Activated CD8-positive, alpha-beta memory T cell treated with anti-CD3 and anti-CD28 coated beads for 48 hours (primary cell): ENCODE data around the gene SPATA1.
"Not testable (repeated sequence)": the region's sequence is repeated elsewhere in the genome, so short reads cannot be mapped to it uniquely, and the experiment has no call there.

ENCODE experiments used
- DNase-seq, 3 experiments: peaks; one replicate each; pipeline ENCODE4 v3.0.0-alpha.2; 2020; ENCODE audit warnings: low read depth in 2 of 3, low spot score in 2 of 3

The SPATA1 gene, protein sequence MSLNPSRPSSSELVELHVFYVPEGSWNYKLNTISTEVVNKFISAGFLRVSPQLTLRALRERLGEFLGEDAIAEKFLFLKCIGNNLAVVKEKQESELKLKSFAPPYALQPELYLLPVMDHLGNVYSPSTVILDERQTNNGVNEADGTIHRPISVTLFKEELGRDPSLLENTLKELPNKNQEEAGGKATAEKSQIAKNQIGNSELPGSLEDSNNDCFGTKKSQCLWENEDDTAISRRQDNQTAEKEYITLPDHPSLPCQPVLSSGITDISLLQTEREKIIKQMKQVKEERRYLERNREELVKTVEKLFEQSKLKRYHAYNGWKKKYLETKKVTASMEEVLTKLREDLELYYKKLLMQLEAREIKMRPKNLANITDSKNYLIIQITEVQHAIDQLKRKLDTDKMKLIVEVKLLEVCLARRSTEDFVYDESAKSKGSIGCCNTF

DNA sequence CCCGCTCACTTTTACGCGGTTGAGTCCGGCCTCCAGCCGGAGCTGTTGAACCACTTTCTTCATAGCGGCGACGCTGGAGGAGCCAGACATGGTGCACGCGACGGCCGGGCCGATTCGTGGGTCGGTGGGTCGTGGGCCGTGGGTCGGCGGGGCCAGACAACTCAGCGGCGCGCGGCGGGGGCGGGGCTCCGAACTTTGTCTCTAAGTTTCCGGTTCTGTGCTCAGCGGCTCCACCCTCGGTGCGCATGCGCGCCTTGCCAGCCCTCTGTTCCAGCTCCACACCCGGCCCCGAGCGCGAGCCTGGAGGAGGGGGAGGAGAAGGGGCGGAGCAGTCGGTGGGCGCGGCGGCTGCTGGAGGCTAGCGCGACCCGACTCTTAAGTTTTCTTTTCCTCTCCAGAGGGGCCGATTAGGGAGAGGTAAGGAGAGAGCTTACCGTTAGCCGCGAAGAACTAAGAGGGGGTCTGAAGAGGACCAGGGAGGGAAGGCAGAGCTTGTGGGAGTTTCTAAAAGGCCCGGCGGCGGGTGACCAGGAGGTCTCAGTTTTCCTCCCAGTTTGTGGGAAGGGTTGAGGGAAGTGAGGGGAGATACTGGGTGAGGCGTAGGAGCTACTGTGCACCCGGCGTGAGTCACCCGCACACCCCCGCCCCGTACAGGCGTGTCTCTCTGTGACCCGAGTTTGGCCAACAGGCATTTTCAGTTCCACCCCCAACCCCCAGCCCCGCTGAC, at the start of gene SPATA1, which contains the start of gene GNG5:
Gene SPATA1, plus strand, starts transcription at position 385 of the 727 bp plus-strand sequence. CDS start 9,974 bp downstream, outside the sequence.
Gene GNG5, minus strand, starts transcription at position 580 of the 727 bp plus-strand sequence. Its CDS starts 490 bp downstream, at position 90.
- DNase-seq, result peak; percentile 94 to 96 (median 96)

DNA sequence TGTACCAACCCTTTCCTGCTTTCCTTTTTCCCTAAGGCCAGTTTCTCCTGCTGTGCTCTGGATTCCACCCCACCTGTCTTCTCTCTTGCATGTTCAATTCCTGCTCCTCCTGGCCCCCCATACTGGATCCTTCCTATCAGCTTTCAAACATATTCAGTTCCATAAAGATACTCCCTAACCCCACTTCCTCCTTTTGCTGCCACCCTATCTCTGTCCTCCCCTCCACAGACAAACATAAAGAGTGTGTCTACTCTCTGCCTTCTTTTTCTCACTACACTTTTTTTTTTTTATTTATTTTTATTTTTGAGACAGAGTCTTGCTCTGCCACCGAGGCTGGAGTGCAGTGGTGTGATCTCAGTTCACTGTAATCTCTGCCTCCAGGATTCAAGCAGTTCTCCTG, 44.1 kb upstream of the SPATA1 start:
- no peak for DNase-seq

DNA sequence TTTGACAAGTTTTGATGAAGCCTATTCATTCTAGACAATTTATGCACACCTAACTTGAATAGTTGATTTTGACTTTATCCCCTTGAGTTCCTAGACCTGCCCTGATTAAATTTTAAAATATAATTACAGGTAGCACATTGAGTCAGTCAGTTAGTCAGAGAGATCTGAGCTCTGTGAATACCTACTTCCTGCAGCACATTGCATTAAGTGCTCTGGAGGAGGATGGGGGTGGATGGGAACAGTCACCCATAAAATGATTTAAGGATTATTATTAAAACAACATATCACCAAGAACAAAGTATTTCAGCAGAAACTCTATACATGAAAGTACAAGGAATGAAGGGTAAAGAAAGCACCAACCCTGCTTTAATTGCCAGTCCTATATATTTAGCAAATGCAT, 38.9 kb upstream of the SPATA1 start:
- no peak for DNase-seq

DNA sequence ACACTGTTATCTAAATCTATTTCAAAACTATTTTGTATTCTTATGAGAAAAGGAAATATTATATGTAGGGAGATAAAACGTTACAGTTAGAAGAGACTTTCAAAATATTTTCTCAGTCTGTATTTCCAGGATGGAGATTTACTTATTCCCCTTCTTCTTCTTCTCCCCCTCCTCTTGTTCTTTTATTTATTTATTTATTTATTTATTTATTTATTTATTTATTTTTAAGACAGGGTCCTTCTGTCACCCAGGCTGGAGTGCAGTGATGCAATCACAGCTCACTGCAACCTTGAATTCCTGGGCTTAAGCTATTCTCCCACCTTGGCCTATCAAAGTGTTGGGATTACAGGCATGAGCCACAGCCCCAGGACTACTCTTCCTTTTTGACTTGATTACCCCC, 30.0 kb upstream of the SPATA1 start:
- DNase-seq, result no peak

DNA sequence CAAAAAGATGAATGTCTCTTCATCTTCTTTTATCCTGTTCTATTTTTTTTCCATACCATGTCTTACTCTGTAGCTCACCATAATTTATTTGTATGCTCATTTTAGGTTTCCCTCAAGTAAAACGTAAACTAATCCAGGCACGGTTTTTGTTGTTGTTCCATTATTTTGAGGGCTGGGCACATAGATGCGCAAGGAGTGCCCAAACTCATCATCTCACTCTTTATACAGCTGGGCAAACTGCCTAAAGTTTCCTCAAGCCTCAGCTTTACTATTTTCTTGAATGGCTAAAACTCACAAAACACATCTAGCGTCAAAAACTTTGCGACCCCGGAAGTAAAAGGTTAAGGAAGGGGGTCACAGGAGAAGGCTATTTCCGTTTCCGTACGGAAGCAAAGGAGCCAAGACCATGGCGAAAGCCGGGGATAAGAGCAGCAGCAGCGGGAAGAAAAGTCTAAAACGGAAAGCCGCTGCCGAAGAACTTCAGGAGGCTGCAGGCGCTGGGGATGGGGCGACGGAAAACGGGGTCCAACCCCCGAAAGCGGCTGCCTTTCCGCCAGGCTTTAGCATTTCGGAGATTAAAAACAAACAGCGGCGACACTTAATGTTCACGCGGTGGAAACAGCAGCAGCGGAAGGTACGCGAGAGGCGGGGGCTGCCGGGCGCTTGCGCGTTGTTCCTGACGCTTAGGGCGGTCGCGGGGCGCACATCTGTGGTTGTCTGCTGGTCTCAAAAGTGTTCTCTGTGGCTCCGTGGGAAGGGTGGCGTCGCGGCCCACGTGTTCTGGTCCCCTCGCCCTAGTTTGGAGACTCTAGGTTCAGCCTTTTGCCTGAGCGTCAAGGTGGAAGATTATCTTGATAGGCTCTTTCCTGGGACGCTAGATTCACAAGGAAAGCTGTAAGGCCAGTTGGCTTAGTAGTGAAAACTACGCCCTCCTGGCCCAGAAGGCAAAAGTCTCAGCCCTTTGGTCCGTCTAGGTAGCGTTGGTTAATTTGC, 27.0 kb upstream of the SPATA1 start, which contains the start of gene RPF1:
Gene RPF1, plus strand, starts transcription at position 391 of the 993 bp plus-strand sequence. Its CDS starts 16 bp downstream, at position 407.
- peak; percentile 47 to 60 (median 53) for DNase-seq

DNA sequence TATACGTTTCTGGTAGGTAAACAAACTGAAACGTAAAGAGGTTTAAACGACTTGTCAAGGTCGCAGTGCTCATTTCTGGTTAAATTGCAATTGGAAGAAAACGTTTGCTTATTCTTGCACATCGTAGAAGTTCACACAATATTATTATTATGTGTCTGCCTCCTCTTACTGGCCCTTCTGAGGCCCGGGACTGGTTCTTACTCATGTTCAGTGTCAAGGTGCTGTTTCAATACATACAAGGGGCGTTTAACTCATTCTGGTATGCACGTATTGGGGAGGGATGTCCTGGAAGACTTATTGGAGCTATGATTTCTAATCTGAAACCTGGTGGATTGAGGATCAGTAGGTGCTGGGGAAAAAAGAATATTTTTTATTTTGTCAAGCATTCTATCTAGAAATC, 26.2 kb upstream of the SPATA1 start:
- no peak for DNase-seq

DNA sequence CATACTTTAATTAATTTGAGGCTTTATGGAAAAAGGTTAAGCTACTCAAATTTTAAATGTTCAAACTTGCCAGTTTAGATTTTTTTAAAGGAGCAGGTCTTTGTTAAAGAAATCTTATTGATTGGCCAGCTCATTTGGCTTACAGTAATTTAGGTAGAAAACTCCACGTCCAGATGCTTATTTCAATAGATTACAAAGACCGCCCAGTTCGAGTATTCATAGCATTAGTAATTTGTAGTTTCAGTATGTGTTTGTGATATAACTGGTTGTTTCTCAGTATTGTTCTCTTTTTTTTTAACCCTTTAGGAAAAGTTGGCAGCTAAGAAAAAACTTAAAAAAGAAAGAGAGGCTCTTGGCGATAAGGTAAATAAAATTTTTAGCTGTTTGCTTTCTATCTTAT, 25.5 kb upstream of the SPATA1 start:
- DNase-seq, result no peak

DNA sequence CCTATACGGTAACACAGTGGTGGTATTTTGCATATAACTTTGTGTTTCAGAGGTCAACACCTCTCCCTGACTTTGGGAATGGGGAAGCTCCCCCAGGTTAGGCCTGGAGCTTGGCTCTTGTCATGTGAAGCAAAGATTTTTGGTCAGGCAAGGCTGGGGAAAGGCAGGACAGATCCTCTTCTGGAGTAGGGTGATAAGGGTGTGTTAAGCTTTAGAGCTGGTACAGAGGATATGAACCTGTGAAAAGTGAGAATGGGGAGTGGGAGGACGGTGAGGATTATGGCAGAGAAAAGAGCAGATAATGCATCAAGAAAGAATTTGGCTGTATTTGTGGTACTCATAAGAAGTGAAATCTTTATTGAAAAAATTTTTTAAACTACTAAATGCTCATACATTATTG, 24.9 kb upstream of the SPATA1 start:
- no peak for DNase-seq

DNA sequence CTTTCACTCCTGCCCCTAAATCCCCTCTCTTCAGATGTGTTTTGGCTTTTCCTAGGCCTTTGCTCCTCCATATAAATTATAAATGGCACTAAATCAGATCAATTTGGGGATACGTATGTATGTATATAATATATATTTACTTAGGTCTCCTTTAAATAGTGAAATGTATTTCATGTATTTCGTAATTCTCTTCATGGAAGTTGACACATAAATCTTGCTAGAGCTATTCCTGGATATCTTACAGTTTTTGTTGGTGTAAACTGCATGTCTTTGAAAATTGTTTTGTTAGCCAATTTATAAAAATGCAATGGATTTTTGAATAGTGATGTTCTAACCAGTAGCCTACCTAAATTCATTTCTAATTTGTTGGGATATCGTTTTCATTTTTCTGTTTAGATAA, 18.1 kb upstream of the SPATA1 start:
- DNase-seq, result no peak

DNA sequence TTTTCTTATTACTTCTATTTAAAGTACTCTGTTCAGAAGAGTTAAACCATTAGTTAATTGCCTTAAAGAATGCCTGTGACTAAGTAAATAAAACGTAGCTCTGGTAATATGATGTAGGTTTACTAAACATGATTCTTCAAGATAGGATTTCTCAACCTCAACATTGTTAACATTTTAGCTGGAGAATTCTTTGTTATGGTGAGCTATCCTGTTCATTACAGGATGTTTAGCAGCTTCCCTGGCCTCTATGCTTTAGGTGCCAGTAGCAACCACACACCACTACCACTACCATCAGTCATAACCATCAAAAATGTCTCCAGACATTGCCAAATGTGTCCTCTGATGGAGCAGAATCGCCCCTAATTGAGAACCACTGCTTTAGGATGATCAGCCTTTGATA, 16.4 kb upstream of the SPATA1 start:
- no peak for DNase-seq

DNA sequence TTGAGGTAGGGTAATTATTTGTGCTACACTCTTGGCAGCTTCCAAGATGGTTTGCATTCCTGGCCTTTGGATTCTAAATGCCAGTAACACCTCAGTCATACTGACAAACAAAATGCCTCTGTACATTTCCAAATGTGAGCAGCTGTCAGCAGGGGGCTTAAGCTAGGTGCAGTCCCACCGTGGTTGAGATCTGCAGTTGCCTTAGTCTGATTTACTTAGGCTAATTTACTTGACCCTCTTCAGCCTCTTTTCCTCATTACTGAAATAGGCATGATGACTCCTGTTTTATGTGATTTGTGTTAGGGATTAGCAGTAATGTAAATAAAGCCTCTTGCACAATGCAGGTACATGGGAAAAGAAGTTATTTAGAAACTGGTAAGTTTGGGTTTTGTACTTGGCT, 13.5 kb upstream of the SPATA1 start:
- no peak for DNase-seq

DNA sequence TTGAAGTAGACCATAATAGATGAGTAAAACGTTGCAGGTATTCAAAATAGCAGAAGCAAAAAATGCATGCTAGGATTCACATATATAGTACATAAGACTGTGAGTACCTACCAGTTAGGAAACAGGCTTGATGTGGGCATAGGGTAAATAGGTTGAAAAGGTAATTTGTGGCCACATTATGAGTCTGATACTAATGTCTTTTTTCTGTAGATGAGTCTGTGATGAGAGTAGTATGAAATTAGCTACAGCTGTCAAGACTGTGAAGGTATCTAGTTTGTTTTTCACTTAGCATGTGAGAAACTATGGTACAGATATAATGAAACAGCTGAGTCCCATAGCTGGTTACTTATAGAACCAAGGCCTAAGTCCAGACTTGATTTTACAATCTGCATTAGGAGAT, 12.4 kb upstream of the SPATA1 start:
- DNase-seq, result no peak

DNA sequence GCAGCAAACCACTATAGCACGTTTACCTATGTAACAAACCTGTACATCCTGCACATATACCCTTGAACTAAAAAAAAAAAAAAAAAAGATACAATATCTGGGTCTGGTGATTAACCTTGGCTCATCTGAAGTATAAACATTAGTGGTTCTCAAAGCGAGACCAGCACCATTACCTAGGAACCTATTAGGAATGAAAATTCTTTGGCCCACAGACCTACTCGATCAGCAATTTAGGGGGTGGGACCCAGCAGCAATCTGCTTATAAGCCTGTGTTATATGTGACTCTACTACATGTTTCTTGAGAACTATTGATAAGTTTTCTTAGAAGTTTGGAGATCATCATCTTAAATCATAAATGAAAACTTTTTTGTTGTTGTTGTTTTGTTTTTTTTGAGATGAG, 9.7 kb upstream of the SPATA1 start:
- DNase-seq, result no peak

DNA sequence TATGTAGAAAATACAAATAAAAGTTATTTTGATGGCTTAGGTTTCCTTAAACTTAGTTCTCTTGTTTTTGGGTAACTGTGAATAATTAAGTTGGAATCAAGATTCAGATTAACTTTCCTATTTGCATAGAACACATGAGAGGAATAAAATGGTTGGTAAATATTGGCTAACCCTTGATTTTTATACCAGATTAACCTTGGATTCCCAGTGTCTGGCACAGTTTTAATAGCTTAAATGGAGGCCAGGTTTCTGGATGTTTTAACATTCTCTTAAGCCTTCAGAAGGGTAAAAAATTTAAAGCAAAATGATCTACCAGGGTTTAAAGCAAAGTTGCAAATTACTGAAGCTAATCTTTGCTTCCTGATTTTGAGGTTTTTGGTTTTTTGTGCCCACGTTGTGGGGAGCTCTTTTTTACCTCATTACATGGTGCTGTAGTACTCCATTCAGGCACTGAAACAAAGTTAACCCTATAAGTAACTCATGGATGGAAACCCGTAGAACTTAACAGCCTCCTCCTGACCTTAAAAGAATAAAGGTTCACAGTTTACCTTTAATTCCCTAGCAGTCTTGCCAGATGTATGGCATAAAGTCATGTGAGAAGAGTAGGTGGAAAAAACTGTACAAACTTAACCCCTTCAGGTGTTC, 8.4 kb upstream of the SPATA1 start:
- DNase-seq, result no peak

DNA sequence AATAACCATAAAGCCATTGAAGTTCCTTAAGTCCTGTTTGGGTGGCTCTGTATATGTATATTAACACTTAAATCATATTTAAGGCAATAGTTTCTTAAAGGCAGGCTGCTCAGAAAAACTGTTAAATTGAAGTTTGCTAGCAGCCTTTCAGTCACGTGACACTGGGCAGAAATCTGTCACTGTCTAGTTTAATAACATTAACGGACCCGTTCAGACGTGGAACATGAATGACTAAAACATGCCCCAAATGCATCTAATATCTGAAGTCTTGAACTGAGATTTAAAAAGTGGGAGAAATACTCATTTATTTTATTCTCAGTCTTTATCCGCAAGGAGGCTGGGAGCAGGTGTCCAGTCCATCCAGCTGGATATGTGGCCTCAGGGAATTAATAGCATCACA, 3.3 kb upstream of the SPATA1 start:
- no peak for DNase-seq

DNA sequence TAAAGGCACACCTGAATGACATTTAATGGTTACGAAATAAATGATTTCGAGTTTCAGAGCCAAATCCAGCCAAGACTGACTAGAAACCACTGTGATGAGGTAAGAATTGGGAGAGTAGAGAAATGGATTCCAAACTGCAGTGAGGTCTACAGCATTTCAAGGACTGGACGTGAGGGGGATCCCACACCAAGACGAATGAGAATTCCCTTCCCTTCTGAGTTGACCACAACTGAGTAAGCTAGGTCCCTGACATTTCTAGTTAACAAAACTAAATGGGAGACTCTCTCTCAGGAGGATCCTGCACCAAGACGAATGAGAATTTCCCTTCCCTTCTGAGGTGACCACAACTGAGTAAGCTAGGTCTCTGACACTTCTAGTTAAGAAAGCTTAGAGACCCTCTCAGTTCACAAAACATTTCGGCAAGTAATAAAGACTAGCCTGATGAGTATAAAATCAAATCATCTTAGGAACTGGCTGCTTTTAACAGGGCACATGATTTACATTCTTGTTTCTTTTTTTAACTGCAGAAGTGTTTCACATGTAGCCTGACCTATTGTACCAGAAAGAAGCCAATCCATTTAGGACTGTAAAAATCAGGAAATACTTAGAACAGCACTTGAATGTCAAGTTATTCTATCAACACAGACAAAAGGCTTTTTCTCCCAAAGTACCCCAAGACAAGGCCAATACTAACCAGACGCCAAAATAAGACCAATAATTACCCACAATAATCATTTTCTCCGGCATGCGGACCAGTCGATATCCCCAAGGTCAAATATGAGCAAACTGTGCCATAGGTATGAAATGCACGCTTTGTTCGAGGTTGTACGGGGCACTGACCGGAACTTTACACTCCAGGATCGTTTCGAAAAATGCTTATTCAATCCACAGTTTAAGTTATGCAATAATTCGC, 1.4 kb upstream of the SPATA1 start:
- DNase-seq, result no peak

DNA sequence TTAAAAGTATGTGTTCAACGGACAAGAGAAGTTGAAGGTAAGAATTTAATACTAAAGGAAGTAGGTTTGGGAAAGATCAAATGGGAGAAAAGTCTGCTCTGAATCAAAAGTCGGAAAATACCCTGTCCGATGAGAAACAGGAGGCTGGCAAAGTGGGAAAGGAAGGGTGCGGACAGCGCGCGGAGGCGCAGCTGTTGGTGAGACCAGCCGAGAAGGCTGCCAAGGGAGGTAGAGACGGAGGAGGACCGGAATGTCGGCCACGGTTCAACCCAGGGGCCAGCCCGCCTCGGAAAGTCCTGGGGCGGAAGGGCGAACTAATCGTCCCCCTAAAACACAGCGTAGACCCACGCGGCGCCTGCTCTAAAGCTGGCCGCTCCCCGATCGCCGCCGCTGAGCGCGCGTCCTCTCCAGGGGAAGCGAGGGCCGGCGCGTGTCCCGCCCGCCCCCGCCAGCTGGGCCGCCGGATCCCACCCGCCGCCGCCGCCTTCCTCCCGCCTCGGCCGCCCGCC, 639 bp upstream of the SPATA1 start:
- no peak for DNase-seq

DNA sequence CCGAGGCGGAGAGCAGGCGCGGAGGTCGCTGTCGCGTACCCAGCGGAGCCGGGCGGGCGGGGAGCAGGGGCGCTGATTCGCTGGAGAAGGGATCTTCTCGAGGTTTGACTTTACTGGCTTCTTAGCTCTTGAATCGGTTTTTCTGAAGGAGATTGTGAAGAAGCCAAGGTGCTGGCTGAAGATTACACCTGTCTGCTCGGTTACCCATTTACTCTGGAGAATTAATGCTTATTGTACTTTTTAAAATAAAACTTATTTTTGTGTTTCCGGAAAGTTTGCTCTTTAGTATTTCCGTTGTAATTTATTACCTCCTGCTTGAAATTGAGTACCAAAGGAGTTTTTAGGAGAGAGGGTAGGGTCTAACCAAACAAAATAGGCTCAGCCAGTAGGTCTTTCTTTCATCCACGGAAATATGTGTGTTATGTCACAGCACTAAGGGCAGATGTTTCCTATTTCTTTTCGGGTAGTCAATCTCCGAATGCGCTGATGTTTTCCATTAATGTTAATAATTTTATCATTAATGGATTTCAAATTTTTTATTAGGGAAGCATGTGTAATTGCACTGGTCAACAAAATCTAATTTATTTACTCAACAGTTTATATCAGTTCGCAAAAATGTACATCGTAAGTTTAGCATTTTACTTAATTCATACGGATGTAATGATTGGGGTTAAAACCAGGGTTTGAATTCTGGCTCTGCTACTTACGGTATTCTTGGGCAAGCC, 705 bp downstream of the SPATA1 start:
- DNase-seq, result no peak

DNA sequence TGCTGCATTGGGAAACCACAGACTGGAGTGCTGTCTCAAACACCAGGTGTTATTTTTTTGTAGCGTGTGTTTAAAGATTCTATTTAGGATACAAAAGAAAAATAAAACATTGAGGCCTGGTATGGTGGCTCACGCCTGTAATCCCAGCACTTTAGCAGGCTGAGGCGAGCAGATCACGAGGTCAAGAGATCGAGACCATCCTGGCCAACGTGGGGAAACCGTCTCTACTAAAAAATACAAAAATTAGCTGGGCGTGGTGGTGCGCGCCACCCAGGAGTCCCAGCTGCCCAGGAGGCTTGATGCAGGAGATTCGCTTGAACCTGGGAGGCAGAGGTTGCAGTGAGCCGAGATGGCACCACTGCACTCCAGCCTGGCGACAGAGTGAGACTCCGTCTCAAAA, 1.7 kb downstream of the SPATA1 start:
- not testable (repeated sequence) for DNase-seq
